Retina (tissue), 1 donor: ENCODE measurements around the gene TMIGD2.

Source experiments
- DNase-seq: peaks from one replicate; pipeline ENCODE4 v3.0.0-alpha.2; 2016

The TMIGD2 gene

GRCh38 chr19:4326215-4326836 is 24.1 kb upstream of the TMIGD2 start:
- DNase-seq: no peak

DNA sequence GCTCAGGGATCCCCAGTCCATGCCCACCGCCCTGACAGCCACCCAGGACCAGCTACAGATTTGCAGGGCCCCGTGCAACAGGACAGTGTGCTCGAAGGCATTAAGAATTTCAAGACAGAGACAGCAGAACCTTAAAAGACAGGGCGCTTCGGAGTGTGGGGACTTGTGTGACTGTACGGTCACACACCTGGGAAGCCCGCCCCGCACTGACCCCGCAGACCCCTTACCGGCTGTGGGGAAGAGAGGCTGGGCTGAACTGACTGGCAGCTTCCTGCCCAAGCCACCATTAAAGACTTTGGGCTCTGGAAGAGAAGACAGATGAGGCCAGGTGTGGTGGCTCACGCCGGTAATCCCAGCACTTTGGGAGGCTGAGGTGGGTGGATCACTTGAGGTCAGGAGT is 22.0 kb upstream of the TMIGD2 start:
- DNase-seq: no peak

GRCh38 chr19:4323692-4324091 is 21.5 kb upstream of the TMIGD2 start:
- no peak for DNase-seq

DNA sequence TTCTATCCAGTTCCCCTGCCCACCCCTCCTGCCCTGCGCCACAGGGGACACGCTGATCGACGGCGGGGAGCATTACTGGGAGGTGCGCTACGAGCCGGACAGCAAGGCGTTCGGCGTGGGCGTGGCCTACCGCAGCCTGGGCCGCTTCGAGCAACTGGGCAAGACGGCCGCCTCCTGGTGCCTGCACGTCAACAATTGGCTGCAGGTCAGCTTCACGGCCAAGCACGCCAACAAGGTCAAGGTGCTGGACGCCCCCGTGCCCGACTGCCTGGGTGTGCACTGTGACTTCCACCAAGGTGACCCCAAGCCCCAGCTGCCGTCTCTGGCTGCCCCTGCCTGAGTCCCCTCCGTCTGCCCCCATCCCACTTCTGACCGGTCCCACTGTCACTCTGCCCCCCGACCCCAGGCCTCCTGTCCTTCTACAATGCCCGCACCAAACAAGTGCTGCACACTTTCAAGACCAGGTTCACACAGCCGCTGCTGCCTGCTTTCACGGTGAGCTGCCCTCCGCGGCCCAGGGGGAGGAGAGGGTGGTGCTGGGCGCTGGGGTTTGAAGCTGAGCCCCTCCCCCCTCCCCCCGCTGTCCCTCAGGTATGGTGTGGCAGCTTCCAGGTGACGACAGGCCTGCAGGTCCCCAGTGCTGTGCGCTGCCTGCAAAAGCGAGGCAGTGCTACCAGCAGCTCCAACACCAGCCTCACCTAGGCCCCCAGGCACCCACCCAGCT is 20.9 kb upstream of the TMIGD2 start:
- DNase-seq: no peak

- no peak for DNase-seq
These were observed 18.2 kb upstream of the TMIGD2 start for GRCh38 chr19:4320419-4320818.

GRCh38 chr19:4319067-4319718 is 17.0 kb upstream of the TMIGD2 start:
- DNase-seq: no peak

DNA sequence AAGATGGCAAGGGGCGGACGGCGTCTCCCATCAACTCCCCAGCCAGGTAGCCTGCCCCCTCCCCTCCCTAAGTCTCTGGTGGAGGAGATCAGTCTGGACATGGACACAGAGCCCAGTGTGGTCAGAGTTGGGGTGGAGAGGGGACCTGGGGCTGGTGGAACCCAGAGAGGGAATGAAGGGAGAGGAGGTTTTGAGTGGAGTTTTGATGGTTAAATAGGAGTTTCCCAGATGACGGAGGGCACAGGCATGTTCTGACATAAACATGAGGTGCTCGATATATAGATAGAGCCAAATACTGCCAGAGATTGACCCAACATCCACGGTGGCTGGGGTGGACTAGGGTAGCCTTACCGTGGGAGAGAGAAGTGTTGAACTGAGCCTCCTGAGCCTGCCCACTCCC is 16.3 kb upstream of the TMIGD2 start:
- DNase-seq: no peak

GRCh38 chr19:4316956-4317355 is 14.8 kb upstream of the TMIGD2 start:
- no peak for DNase-seq

DNA sequence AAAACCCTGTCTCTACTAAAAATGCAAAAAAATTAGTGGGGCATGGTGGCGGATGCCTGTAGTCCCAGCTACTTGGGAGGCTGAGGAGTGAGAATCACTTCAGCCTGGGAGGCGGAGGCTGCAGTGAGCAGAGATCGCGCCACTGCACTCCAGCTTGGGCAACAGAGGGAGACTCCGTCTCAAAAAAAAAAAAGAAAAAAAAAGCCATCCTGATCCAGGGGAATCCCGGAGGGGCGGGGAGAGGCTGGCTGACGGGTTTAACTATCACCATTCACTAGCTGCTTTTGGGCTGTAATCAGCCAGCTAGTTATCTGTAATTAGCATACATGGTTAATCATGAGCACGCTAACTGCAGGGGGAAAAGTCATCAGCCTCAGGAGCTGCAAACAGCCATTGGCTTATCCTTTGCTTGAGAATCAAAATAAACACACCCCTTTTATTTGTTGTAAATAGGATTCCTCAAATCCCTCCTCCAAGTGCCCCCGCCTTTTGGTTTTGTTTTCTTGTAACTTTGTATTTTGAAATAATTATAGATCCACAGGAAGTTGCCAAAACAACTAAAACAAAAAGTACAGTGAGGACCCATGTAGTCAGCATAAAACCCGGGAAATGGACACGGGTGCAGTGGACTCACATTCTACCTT is 11.8 kb upstream of the TMIGD2 start:
- DNase-seq: no peak

DNA sequence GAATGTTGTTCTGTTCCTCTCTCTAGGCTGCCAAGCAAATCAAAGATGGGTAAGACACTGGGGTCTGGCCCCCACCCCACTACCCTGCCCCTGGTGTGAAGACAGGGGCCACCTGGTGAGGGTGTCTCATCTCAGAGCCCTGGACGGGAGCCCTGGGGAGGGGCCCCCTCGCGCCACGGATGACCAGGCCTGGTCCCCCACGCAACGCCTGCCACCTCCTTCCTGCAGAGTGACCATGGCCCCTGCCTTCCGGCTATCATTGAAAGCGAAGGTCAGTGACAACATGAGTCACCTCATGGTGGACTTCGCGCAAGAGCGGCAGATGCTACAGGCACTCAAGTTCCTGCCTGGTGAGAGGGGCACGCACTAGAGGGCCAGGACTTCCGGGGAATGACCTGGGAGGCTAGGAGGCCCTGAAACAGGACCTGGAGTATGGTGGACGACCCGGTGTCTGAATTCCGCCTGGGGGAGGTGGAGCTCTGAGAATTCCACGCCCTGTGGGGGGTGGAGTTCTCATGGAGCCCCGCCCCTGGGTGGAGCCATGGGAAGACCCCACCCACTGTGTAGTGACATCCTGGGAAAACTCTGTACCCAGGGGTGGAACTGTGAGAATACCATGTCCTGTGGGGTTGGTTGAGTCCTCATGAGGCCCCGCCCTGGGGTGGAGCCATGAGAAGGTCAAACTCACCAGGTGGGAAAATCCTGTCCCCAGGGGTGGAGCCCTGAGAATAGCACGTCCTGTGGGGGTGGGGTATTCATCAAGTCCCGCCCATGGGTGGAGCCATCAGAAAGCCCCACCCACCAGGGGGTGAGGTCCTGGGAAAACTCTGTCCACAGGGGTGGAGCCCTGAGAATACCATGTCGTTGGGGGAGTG is 8.3 kb upstream of the TMIGD2 start:
- DNase-seq: no peak

GRCh38 chr19:4305659-4306058 is 3.5 kb upstream of the TMIGD2 start:
- DNase-seq: no peak

GRCh38 chr19:4305257-4305612 is 3.0 kb upstream of the TMIGD2 start:
- DNase-seq: no peak

DNA sequence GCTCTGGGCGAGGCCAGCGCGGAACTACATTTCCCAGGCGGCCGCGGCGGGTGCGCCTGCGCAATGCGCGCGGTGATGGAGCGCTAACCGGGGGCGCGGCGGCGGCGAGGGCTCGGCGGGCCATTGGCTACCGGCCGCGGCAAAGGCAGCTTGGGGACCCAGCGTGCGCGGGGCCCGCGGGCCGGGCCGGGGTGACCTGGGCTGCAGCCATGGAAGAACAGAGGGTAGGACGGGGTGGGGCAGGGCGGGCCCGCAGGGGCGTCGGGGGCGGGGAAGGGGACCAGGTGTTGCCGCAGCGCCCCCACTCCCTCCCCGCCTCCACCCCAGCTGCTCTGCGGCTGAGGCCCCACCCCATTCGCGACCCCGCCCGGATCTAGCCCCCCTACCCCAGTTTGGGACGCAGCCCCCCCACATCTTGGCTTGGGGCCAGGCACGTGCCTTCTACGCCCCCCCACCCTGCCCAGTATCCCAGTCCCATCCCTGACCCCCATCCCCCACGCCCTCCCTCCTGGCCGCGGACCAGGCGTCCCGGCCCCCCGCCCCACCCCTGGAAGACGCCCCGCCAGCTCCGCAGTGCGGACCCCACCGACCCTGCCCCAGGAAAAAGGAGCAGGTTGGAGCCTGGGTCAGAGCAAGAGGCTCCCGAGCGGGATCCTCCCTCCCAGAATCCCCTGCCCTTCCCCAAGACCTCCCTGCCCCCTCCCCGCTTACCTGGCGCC is 2.5 kb upstream of the TMIGD2 start, which contains the start of gene FSD1:
Gene FSD1, plus strand, starts transcription at position 61 of the 719 bp plus-strand sequence. Its CDS starts 149 bp downstream, at position 210.
- DNase-seq: peak; percentile 72

- DNase-seq: no peak
These were observed 1.8 kb upstream of the TMIGD2 start for GRCh38 chr19:4303819-4304537.

DNA sequence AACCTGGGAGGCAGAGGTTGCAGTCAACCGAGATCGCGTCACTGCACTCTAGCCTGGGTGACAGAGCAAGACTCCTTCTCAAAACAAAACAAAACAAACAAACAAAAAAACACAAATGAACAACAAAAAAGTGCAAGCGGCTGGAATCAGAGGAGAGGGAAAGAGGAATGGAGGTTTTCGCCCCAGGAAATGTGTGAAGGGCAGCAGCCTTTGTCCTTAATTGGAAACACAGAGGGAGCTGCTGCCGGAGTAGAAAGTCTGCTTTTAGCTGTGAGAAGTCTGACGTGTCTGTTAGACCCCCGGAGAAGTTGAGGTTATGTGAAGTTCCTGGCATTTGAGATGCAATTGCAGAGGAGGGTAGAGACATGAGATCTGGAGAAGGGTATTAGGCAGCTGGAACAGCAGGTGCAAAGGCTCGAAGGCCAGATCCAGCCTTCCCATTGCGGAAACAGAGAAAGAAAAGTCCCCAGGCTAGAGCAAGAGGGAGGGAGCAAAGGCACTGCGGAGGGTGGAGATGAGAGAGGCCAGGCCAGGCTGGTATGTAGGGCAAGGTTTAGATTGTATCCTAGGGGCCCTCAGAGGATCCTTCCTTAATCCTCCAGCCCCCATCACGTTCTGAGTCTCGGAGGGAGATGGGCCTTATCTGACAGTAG is 473 bp downstream of the TMIGD2 start:
- no peak for DNase-seq

DNA sequence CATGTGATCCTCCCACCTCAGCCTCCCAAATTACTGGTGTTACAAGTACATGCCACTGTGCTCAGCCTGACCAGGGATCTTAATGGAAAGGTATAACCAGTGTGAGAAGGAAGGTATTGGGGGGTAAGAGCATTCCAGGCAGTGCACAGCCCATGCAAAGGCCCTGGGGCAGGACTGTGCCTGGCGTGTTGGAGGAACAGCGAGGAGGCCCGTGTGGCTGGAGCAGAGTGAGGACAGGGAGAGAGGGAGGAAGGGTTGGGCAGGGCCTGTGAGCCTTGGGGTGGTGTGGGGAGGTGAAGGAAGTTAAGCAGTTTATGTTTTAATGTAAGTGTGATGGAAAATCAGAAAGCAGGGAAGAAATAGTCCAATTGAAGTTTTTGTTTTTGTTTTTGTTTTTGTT is 1.6 kb downstream of the TMIGD2 start:
- DNase-seq: no peak

DNA sequence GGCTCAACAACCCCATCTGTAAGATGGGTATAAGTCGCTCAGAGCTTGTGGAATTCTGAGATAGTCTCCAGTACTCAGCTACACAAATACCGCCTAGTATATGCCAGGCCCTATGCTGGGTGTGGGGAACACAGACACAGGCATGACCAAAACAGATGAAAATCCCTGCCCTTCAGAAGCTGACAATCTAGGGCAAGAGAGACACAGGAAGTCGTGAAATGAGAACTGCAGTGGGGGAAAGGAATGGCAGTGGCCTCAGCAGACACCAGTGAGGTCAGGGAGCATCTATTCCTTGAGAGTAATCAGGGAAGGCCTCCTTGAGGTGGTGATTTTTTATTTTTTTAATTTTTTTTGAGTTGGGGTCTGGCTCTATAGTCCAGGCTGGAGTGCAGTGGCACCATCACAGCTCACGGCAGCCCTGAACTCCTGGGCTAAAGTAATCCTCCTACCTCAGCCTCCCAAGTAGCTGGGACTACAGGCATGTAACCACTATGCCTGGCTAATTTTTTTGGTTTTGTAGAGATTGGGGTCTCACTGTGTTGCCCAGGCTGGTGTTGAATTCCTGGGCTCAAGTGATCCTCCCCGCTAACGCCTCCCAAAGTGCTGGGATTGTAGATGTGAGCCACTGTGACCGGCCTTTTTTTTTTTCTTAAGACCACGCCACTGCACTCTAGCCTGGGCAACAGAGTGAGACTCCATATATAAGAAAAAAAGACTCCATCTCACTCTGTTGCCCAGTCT is 3.2 kb downstream of the TMIGD2 start:
- DNase-seq: no peak

- no peak for DNase-seq
These were observed 4.0 kb downstream of the TMIGD2 start for GRCh38 chr19:4297901-4298809.
